GM23248 (cell line): ENCODE results near the gene ERAS.

ENCODE experiments used
- EZH2 ChIP-seq: fragments of 200-600 bp; sonication (generic); IDR thresholded peaks from 2 replicates; pipeline ENCODE4 v1.6.1; 2018; ENCODE audit warnings: antibody characterized with exemption, mild to moderate bottlenecking; ENCODE audit not compliant: insufficient read depth, poor library complexity, severe bottlenecking
- EZH2phosphoT487 ChIP-seq: fragments of 200-600 bp; sonication (generic); IDR thresholded peaks from 2 replicates; pipeline ENCODE4 v1.6.1; 2018; ENCODE audit warnings: antibody characterized with exemption, moderate library complexity, mild to moderate bottlenecking, low read depth; ENCODE audit not compliant: insufficient read depth

DNA sequence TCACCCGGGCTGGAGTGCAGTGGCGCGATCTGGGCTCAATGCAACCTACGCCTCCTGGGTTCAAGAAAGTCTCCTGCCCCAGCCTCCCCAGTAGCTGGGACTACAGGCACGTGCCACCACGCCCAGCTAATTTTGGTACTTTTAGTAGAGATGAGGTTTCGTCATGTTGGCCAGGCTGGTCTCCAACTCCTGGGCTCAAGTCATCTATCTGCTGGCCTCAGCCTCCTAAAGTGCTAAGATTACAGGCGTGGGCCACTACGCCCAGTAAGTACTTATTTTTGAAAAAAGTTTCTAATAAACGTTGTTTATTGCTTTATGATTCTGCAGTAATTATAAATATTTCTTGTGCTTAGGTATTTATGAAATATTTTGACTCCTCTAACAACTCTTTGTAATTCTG is 13.4 kb downstream of the ERAS start:
- TF ChIP-seq EZH2 (no peak), EZH2phosphoT487 (no peak)
